HFF-Myc (cell line): Measurements from ENCODE around the gene GAS7.

ENCODE experiments used
- DNase-seq: peaks from one replicate; pipeline ENCODE4 v3.0.0-alpha.2; 2011; ENCODE audit warnings: low read depth; ENCODE audit errors: extremely low read depth
- H3K4me3 ChIP-seq: replicated peaks from 2 replicates; pipeline ENCODE4 v1.5.1; 2011; ENCODE audit warnings: low read depth, mild to moderate bottlenecking, control low read depth, low read length
- CTCF ChIP-seq: IDR thresholded peaks from 2 replicates; pipeline ENCODE4 v1.5.1; 2012; ENCODE audit warnings: mild to moderate bottlenecking, low read depth, low read length, control low read depth; ENCODE audit errors: missing control alignments

GAS7 gene

GRCh38 chr17:10107316-10108165 lies 90.9 kb downstream of the GAS7 start:
- DNase-seq = no peak
- H3K4me3 ChIP-seq = no peak overlapping the region
- TF ChIP-seq CTCF = no peak

- TF ChIP-seq CTCF = no peak
- no peak for DNase-seq
- no peak overlapping the region for H3K4me3 ChIP-seq
Measured at GRCh38 chr17:10106067-10106466, 92.3 kb downstream of the GAS7 start.

GRCh38 chr17:10105513-10106001 lies 92.8 kb downstream of the GAS7 start:
- no peak for DNase-seq
- no peak for TF ChIP-seq CTCF
- H3K4me3 ChIP-seq = no peak overlapping the region

GRCh38 chr17:10103712-10104111 lies 94.7 kb downstream of the GAS7 start:
- H3K4me3 ChIP-seq = no peak overlapping the region
- no peak for TF ChIP-seq CTCF
- DNase-seq = no peak

- DNase-seq = no peak
- H3K4me3 ChIP-seq = no peak overlapping the region
- no peak for TF ChIP-seq CTCF
Measured at GRCh38 chr17:10102817-10103216, 95.6 kb downstream of the GAS7 start.

GRCh38 chr17:10099051-10099571 lies 99.3 kb downstream of the GAS7 start:
- peak; percentile 77 for DNase-seq
- H3K4me3 ChIP-seq = peak overlapping the region; percentile 12; the same call in 1 of the 2 replicates
- TF ChIP-seq CTCF = no peak
